ENCODE measurements around the gene CA11. TPM values are rescaled to one million over a fixed set of nuclear protein-coding genes. Genes with fewer than 3 reads are reported as not detected.

CA11 gene
- total RNA-seq, 1 experiment from 2014 or later = 38.2 TPM

- CTCF ChIA-PET = no interaction called here
- no TSS peak for BruUV-seq (replicated peaks)
Measured at GRCh38 chr19:48629297-48629598, 16.7 kb downstream of the CA11 start.

GRCh38 chr19:48628486-48629296 is 17.3 kb downstream of the CA11 start:
- H3K4me1 ChIP-seq (ENCODE audit: insufficient read depth, low read length, poor library complexity, severe bottlenecking) = peaks cover 30% of the 10 kb centered on the region
- H3K27me3 ChIP-seq (replicated peaks; ENCODE audit: insufficient read depth, low read depth, low read length, poor library complexity) = no peaks in the 10 kb centered on the region
- H3K36me3 ChIP-seq (ENCODE audit: insufficient read depth, low read length, poor library complexity, severe bottlenecking) = peaks cover 19% of the 10 kb centered on the region
- no peak for DNase-seq (ENCODE audit: low spot score)
- H3K9me3 ChIP-seq (ENCODE audit: low read depth, low read length, poor library complexity, severe bottlenecking) = no peaks in the 10 kb centered on the region
- BruUV-seq (replicated peaks) = no TSS peak
- intact Hi-C loops (cut with micrococcal nuclease; ENCODE audit: unreplicated experiment) = no loop called here
- H3K27ac ChIP-seq (ENCODE audit: low read depth, low read length, poor library complexity, severe bottlenecking) = peak overlapping the region; percentile 24
- TF ChIP-seq EZH2 (IDR thresholded peaks at IDR 0.05; ENCODE audit: borderline replicate concordance, low read depth, low read length, poor library complexity, severe bottlenecking) = no peak
- TF ChIP-seq CTCF (conservative IDR thresholded peaks at IDR 0.05; ENCODE audit: low read depth, low read length) = no peak
- no peak overlapping the region for H3K4me3 ChIP-seq (ENCODE audit: low read depth, low read length, poor library complexity, severe bottlenecking)
- POLR2A ChIA-PET (ENCODE audit: low non-redundant PET) = no interaction called here
- CTCF ChIA-PET = no interaction called here

More at GRCh38 chr19:48629297-48629598, 16.7 kb downstream of the CA11 start:
- Histone ChIP-seq H3K27ac (ENCODE audit: low read depth, low read length, poor library complexity, severe bottlenecking) (peak overlapping the region; percentile 24), H3K27me3 (replicated peaks; ENCODE audit: insufficient read depth, low read depth, low read length, poor library complexity) (no peaks in the 10 kb centered on the region), H3K4me1 (ENCODE audit: insufficient read depth, low read length, poor library complexity, severe bottlenecking) (peaks cover 36% of the 10 kb centered on the region), H3K36me3 (ENCODE audit: insufficient read depth, low read length, poor library complexity, severe bottlenecking) (peaks cover 19% of the 10 kb centered on the region), H3K9me3 (ENCODE audit: low read depth, low read length, poor library complexity, severe bottlenecking) (no peaks in the 10 kb centered on the region), H3K4me3 (ENCODE audit: low read depth, low read length, poor library complexity, severe bottlenecking) (no peak overlapping the region)
- TF ChIP-seq CTCF (conservative IDR thresholded peaks at IDR 0.05; ENCODE audit: low read depth, low read length) (no peak), EZH2 (IDR thresholded peaks at IDR 0.05; ENCODE audit: borderline replicate concordance, low read depth, low read length, poor library complexity, severe bottlenecking) (no peak)
- POLR2A ChIA-PET (ENCODE audit: low non-redundant PET) = interaction anchor here (1.9 kb wide), 1 partner anchor 10 kb away, joined by 10 read pairs; the partner anchor contains the start of genes RPL18 and SPHK2
- DNase-seq (ENCODE audit: low spot score) = no peak
- intact Hi-C loops (cut with micrococcal nuclease; ENCODE audit: unreplicated experiment) = no loop called here

GRCh38 chr19:48627865-48628314 is 18.1 kb downstream of the CA11 start:
- Histone ChIP-seq H3K36me3 (ENCODE audit: insufficient read depth, low read length, poor library complexity, severe bottlenecking) (peaks cover 13% of the 10 kb centered on the region), H3K9me3 (ENCODE audit: low read depth, low read length, poor library complexity, severe bottlenecking) (no peaks in the 10 kb centered on the region), H3K27ac (ENCODE audit: low read depth, low read length, poor library complexity, severe bottlenecking) (no peak overlapping the region), H3K4me3 (ENCODE audit: low read depth, low read length, poor library complexity, severe bottlenecking) (no peak overlapping the region), H3K4me1 (ENCODE audit: insufficient read depth, low read length, poor library complexity, severe bottlenecking) (peaks cover 27% of the 10 kb centered on the region), H3K27me3 (replicated peaks; ENCODE audit: insufficient read depth, low read depth, low read length, poor library complexity) (no peaks in the 10 kb centered on the region)
- POLR2A ChIA-PET (ENCODE audit: low non-redundant PET) = no interaction called here
- no TSS peak for BruUV-seq (replicated peaks)
- intact Hi-C loops (cut with micrococcal nuclease; ENCODE audit: unreplicated experiment) = no loop called here
- CTCF ChIA-PET = no interaction called here
- TF ChIP-seq CTCF (conservative IDR thresholded peaks at IDR 0.05; ENCODE audit: low read depth, low read length) = no peak
- TF ChIP-seq EZH2 (IDR thresholded peaks at IDR 0.05; ENCODE audit: borderline replicate concordance, low read depth, low read length, poor library complexity, severe bottlenecking) = no peak
- DNase-seq (ENCODE audit: low spot score) = no peak

Data from A673 (cell line).